Spinal cord (tissue), 10 donors: Measurements from ENCODE around the gene PPL. TPM values are rescaled to one million over a fixed set of nuclear protein-coding genes. Genes with fewer than 3 reads are reported as not detected.

Experiments
- DNase-seq, 6 donors: peaks; one replicate each; pipeline versions ENCODE4 v3.0.0 to v3.0.0-alpha.2; 2013 to 2015; ENCODE audit warnings: low spot score in 6 of 6, low read depth in 4 of 6
- H3K27ac ChIP-seq: one replicate; pipeline ENCODE4 v1.5.1; 2013; ENCODE audit warnings: low read depth, low read length, control low read depth
- H3K27me3 ChIP-seq: one replicate; pipeline ENCODE4 v1.6.1; 2013; ENCODE audit warnings: low read length; ENCODE audit not compliant: control insufficient read depth, insufficient read depth
- H3K36me3 ChIP-seq: one replicate; pipeline ENCODE4 v1.6.1; 2013; ENCODE audit warnings: low read length; ENCODE audit not compliant: control insufficient read depth, insufficient read depth
- H3K4me1 ChIP-seq: one replicate; pipeline ENCODE4 v1.6.1; 2013; ENCODE audit warnings: low read length; ENCODE audit not compliant: control insufficient read depth, insufficient read depth
- H3K4me3 ChIP-seq: one replicate; pipeline ENCODE4 v1.5.1; 2013; ENCODE audit warnings: low read depth, low read length, control low read depth
- H3K9me3 ChIP-seq: one replicate; pipeline ENCODE4 v1.6.1; 2013; ENCODE audit warnings: low read length; ENCODE audit not compliant: control insufficient read depth, insufficient read depth
- WGBS: methylation state at CpG from one replicate; pipeline ENCODE4 v1.1.5; 2013; ENCODE audit warnings: missing lambda C conversion rate; ENCODE audit not compliant: insufficient coverage; 5-methylcytosine and 5-hydroxymethylcytosine counted together
- polyA plus RNA-seq, 2 donors: library from polyadenylated mRNA; unstranded; fragments of 120-200 nt; gene quantifications; one replicate each; pipeline ENCODE4 v1.2.1, GENCODE V29; 2013; ENCODE audit not compliant: insufficient read length in 2 of 2
- total RNA-seq, 2 donors: library from RNA; depleted of rRNA in 1 of 2; stranded (reverse); fragments of 120-200 nt in 1 of 2; fragments of >200 nt in 1 of 2; gene quantifications; one replicate each; pipeline versions ENCODE4 v1.2.3 to v1.2.4, GENCODE V29; 2013 to 2014
- donor health status: healthy.

Gene PPL
- total and polyA plus RNA-seq, 4 donors: 2.7 to 5.6 (median 3.7) TPM

- WGBS: 44% methylated on average over 8 of the region's 16 CpGs
- DNase-seq: no peak
- H3K36me3 ChIP-seq: no peaks in the 10 kb centered on the region
- H3K27me3 ChIP-seq: peaks cover 7% of the 10 kb centered on the region
- H3K27ac ChIP-seq: no peak overlapping the region
- H3K9me3 ChIP-seq: no peaks in the 10 kb centered on the region
- no peak overlapping the region for H3K4me3 ChIP-seq
- peaks cover 19% of the 10 kb centered on the region for H3K4me1 ChIP-seq
Observed at GRCh38 chr16:4947722-4948503, 11.0 kb upstream of the PPL start.

GRCh38 chr16:4946917-4947316, 10.0 kb upstream of the PPL start:
- H3K27ac ChIP-seq: no peak overlapping the region
- H3K27me3 ChIP-seq: peaks cover 8% of the 10 kb centered on the region
- H3K4me3 ChIP-seq: no peak overlapping the region
- DNase-seq: no peak
- H3K9me3 ChIP-seq: no peaks in the 10 kb centered on the region
- H3K36me3 ChIP-seq: no peaks in the 10 kb centered on the region
- H3K4me1 ChIP-seq: peaks cover 22% of the 10 kb centered on the region

- Histone ChIP-seq H3K27me3 (peaks cover 8% of the 10 kb centered on the region), H3K4me3 (no peak overlapping the region), H3K4me1 (peaks cover 22% of the 10 kb centered on the region), H3K9me3 (no peaks in the 10 kb centered on the region), H3K27ac (no peak overlapping the region), H3K36me3 (no peaks in the 10 kb centered on the region)
- no peak for DNase-seq
- WGBS: 70% methylated on average over 7 of the region's 11 CpGs
Observed at GRCh38 chr16:4945560-4946502, 8.9 kb upstream of the PPL start.

GRCh38 chr16:4944333-4945281, 7.7 kb upstream of the PPL start:
- H3K36me3 ChIP-seq: no peaks in the 10 kb centered on the region
- H3K9me3 ChIP-seq: no peaks in the 10 kb centered on the region
- no peak overlapping the region for H3K27ac ChIP-seq
- H3K4me1 ChIP-seq: peaks cover 22% of the 10 kb centered on the region
- H3K27me3 ChIP-seq: peaks cover 11% of the 10 kb centered on the region
- H3K4me3 ChIP-seq: no peak overlapping the region
- DNase-seq: peak in 2 of 6 donors; percentile 7 to 46
- 50% methylated on average over 19 of the region's 20 CpGs for WGBS

GRCh38 chr16:4942481-4942880, 5.5 kb upstream of the PPL start:
- Histone ChIP-seq H3K27ac (no peak overlapping the region), H3K27me3 (peaks cover 21% of the 10 kb centered on the region), H3K4me1 (peaks cover 25% of the 10 kb centered on the region), H3K36me3 (no peaks in the 10 kb centered on the region), H3K9me3 (no peaks in the 10 kb centered on the region), H3K4me3 (no peak overlapping the region)
- 74% methylated on average over 8 of the region's 9 CpGs for WGBS
- no peak for DNase-seq

GRCh38 chr16:4940719-4941118, 3.8 kb upstream of the PPL start:
- 52% methylated on average over 6 of the region's 7 CpGs for WGBS
- H3K36me3 ChIP-seq: no peaks in the 10 kb centered on the region
- H3K4me3 ChIP-seq: no peak overlapping the region
- peaks cover 36% of the 10 kb centered on the region for H3K27me3 ChIP-seq
- no peak for DNase-seq
- no peaks in the 10 kb centered on the region for H3K9me3 ChIP-seq
- H3K27ac ChIP-seq: no peak overlapping the region
- H3K4me1 ChIP-seq: peaks cover 35% of the 10 kb centered on the region

- Histone ChIP-seq H3K4me3 (no peak overlapping the region), H3K27me3 (peaks cover 44% of the 10 kb centered on the region), H3K27ac (no peak overlapping the region), H3K9me3 (no peaks in the 10 kb centered on the region), H3K4me1 (peaks cover 23% of the 10 kb centered on the region), H3K36me3 (no peaks in the 10 kb centered on the region)
- no peak for DNase-seq
- WGBS: 78% methylated on average over 4 of the region's 5 CpGs
Observed at GRCh38 chr16:4938683-4939030, 1.7 kb upstream of the PPL start.

- H3K36me3 ChIP-seq: no peaks in the 10 kb centered on the region
- no peaks in the 10 kb centered on the region for H3K9me3 ChIP-seq
- no peak for DNase-seq
- H3K4me1 ChIP-seq: peaks cover 17% of the 10 kb centered on the region
- no peak overlapping the region for H3K27ac ChIP-seq
- no peak overlapping the region for H3K4me3 ChIP-seq
- 74% methylated on average over 10 of the region's 16 CpGs for WGBS
- peaks cover 43% of the 10 kb centered on the region for H3K27me3 ChIP-seq
Observed at GRCh38 chr16:4937782-4938682, 1.1 kb upstream of the PPL start.
